Superior temporal gyrus (tissue), 1 donor: Measurements from ENCODE around the gene CTDP1.
"Not testable (repeated sequence)": the region's sequence is repeated elsewhere in the genome, so short reads cannot be mapped to it uniquely, and the experiment has no call there.

Source experiments
- DNase-seq: peaks from one replicate; pipeline ENCODE4 v3.0.0-alpha.2; 2016; ENCODE audit errors: extremely low spot score

CTDP1 gene

GRCh38 chr18:79682894-79683625 lies 3.5 kb downstream of the CTDP1 start:
- no peak for DNase-seq

DNA sequence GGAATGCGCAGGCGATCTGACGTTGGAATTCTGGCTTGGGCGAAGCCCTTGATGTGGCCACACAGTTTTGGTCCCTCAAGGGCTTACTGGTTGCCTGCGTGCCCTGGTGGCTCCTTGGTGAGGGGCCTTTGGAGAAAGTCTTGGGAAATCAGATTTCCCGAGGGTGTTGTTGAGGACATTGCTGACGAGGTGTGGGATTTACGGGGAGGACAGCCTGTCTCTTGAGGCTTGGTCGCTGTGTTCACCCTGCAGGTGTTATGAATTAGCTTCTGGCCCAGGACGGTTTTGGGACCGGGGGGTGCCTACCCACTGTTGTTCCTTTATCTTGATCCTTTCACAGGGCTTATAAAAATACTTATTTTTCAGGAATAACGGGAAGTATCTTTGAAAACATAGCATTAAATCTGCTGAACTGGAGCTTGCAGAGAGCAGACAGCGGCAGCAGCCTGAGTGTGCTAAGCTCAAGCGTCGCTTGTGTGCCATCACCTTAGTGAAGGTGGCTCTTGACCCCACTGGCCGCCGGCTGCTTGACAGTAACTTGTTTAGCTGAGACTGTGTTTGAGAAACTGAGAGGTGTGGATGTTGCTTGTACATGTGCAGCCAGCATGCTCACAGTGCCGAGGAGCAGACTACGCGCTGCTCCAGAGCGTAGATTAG lies 4.2 kb downstream of the CTDP1 start:
- DNase-seq, result no peak

DNA sequence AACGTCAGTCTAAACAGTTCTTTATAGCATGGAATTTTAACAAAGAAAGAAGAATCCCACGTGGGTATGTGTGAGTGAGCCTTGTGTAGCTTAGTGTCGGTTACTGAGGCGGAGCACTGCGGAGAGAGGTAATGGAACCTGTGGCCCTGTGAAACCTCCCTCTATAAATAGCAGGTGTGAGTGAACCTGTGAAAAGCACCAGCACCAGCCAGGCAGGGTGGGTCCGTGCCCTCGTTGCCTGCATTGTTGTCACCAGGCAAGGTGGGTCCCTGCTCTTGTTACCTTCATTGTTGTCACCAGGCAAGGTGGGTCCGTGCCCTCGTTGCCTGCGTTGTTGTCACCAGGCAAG lies 4.7 kb downstream of the CTDP1 start:
- no peak for DNase-seq

GRCh38 chr18:79684787-79685186 lies 5.2 kb downstream of the CTDP1 start:
- no peak for DNase-seq

- no peak for DNase-seq
Observed at GRCh38 chr18:79685281-79685680, 5.7 kb downstream of the CTDP1 start.

GRCh38 chr18:79685971-79686370 lies 6.4 kb downstream of the CTDP1 start:
- DNase-seq, result no peak

DNA sequence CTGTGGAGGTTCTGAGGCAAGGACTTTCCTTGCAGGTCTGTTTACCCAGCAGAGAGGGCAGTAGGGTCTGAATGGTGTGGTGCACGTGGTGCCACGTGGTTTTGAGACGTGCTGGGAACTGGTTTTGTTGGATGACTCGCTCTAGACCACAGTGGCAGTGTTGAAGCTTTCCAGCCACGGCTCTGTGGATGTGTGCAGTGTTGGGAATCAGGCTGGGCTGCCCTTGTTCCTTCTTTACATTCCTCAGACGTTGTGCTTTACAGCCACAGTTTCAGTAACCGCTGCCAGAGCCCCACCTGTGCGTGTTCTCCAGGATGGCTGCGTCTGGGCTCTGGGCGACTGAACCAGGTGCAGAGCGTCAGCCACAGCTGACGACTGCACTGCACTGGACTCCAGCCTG lies 8.2 kb downstream of the CTDP1 start:
- DNase-seq, result no peak

GRCh38 chr18:79690071-79690470 lies 10.5 kb downstream of the CTDP1 start:
- DNase-seq, result no peak

DNA sequence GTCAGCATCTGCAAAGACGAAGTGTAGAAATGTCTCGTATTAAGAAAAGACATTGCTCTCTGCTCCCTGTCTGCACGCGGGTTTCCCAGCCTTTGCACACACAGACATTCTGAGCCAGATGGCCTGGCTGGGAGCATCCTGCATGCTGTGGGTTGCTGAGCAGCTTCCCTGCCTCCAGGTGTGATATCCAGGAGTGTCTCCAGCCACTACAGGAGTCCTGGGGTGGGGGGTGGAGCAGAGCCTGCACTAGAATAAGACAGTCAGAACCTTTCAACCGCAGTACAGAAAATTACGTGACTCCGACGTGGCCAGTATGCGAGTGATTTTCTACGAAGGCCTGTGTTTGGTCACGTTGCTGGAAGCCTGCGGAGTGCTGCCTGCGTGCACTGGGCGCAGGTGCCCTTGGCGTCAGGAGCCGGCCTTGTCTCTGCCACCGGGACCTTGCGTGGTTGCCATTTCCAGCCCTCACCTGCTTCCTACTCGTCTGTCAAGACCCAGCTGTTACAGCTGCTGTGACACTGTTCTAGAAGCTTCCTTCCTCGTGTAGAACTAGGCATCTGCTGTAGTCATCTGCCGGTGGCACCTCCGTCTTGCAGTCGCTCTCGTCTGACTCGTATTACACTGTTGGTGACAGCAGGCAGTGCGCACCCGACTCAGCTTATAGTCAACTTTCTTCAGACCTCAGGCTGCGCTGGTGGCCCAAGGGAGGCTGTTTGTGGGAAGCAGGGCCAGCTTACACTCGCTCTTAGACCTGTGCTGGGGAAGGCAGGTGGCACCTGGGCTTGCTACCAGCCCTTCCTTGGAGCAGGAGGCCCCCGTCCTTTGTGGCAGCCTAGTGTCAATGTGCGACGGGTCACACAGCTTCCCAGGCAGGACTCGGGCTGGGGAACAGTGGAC lies 11.2 kb downstream of the CTDP1 start:
- DNase-seq, result no peak

- no peak for DNase-seq
Observed at GRCh38 chr18:79692056-79692455, 12.5 kb downstream of the CTDP1 start.

DNA sequence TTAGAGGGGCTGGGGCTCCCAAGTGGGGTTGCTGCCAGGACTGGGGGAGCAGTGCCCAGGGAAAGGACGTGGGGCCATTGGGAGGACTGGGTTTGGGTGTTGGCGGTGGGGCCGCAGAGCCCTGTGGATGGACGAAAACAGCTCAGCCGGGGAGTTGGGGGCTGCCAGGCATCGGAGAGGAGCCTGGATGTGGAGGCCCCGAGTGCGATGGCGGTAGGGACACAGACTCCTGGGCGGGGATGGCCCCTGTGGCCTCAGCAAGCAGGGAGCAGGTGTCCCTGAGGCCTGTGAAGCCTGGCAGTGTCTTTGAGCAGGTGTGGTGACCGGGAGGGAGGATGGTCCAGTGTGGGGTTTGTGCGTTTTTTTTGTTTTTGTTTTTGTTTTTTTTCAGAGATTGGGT lies 13.3 kb downstream of the CTDP1 start:
- DNase-seq, result no peak

GRCh38 chr18:79693561-79694205 lies 14.1 kb downstream of the CTDP1 start:
- DNase-seq, result no peak

- not testable (repeated sequence) for DNase-seq
Observed at GRCh38 chr18:79694206-79694894, 14.7 kb downstream of the CTDP1 start.

- DNase-seq, result no peak
Observed at GRCh38 chr18:79694895-79695213, 15.3 kb downstream of the CTDP1 start.

GRCh38 chr18:79695269-79695668 lies 15.7 kb downstream of the CTDP1 start:
- DNase-seq, result no peak

DNA sequence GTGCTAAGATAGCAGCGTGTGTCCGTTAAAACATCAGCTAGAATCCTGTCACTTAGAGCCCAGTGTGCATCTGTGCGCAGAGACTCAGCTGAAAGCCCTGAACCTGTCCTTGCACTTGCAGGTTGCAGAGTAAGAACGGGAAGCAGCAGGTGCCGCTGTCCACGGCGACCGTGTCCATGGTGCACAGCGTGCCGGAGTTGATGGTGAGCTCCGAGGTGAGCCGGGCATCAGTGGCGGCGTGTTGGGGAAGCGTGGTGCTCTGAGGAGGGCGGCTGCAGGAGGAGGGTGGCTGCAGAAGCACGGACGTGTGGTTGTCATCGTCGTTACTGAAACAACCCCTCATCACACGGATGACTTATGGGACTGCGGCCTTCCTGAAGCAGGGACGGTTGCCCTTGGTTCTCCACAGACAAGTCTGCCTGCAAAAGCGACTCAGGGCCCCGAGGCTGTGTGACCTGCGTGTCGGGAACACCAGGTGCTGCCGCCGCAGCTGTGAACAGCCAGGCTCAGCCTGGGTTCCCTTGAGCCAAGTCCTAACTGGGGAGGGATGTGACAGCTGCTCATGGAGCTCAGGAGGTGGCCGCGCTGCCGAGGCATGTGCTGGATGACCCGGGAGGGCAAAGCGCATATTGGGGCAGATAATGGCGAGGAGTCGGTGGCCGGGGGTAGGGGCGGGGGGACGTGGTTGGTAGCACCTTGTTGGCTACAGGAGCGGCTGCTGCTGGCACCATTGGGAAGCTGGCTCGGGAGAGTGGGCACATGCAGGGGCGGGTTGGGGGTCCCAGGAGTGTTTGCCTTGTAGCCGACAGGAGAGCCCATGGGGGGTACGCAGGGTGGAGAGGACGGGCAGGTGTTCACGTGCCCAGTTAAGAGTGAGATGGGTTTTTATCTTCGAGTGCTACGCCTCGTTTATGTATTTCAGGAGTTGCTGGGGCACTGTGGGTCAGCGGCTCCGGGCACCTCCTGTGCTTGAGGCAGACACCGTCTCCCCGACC lies 16.6 kb downstream of the CTDP1 start:
- no peak for DNase-seq

- DNase-seq, result no peak
Observed at GRCh38 chr18:79697178-79697577, 17.6 kb downstream of the CTDP1 start.

- DNase-seq, result peak; percentile 16
Observed at GRCh38 chr18:79697976-79698375, 18.4 kb downstream of the CTDP1 start.

DNA sequence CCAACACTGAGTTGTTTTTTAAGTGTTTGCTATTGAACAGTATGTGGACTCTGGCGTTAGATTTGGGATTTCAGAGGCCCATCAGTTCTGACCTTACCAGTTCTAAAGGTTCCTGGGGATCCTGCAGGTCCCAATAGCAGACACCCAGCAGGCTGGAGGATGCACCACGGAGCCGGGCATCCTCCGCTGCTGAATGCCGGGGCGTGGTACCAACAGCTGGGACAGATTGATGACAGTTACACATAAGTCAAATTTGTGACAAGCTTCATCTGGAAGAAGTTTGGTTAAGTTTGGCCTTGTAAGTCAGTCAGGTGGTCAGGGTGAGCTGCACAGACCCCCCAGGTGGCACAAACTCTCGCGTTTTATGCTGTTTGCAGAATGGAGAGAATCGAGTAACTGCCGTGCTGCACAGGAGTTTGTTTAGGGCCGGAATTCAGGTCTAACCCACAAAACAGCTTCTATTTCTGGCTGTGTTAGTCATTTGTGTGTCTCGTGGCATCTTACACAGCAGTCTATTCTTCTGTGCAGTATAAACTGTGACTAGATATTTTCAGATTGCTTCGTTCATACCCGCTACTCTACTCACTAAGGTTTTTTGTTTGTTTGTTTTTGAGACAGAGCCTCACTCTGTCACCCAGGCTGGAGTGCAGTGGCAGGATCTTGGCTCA lies 19.2 kb downstream of the CTDP1 start:
- peak; percentile 65 for DNase-seq

GRCh38 chr18:79699653-79700052 lies 20.1 kb downstream of the CTDP1 start:
- no peak for DNase-seq
